DOHH2 (cell line): ENCODE data around the gene RFX6.

Experiments used
- CTCF ChIP-seq: fragments of 200-600 bp; sonication (generic); IDR thresholded peaks from one replicate; pipeline ENCODE4 v1.5.1; 2014; ENCODE audit warnings: antibody characterized with exemption, mild to moderate bottlenecking, low read depth, low read length; ENCODE audit not compliant: poor library complexity, severe bottlenecking
- EZH2phosphoT487 ChIP-seq: fragments of 200-600 bp; sonication (generic); IDR thresholded peaks from 2 replicates; pipeline ENCODE4 v1.6.1; 2017; ENCODE audit warnings: borderline replicate concordance, mild to moderate bottlenecking, antibody characterized with exemption, low read length, moderate library complexity, mixed read lengths

- TF ChIP-seq CTCF = no peak
- TF ChIP-seq EZH2phosphoT487 = no peak
These were observed 96.9 kb downstream of the RFX6 start for GRCh38 chr6:116973976-116974375.
